ENCODE measurements around the gene CARD14. TPM values are rescaled to one million over a fixed set of nuclear protein-coding genes. Genes with fewer than 3 reads are reported as not detected.

CARD14 gene
- polyA plus RNA-seq, 1 donor (not counting 4 experiments of a cell fraction or from before 2014, with no cell fraction given) = 0.49 TPM

DNA sequence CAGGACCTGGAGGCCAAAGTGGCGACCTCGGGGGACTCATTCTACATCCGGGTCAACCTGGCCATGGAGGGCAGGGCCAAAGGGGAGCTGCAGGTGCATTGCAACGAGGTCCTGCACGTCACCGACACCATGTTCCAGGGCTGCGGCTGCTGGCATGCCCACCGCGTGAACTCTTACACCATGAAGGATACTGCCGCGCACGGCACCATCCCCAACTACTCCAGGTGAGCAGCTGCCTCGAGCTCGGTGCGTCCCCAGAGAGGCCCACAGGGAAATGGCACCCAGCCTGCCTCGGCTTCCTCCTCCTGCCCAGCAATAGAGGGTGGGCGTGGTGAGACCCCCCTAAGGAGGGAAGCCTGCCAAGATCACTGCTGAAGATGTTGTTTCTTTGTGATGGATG lies 32.4 kb downstream of the CARD14 start:
- H3K4me1 ChIP-seq (ENCODE audit: control insufficient read depth, extremely low read depth, insufficient read depth, low read length) = no peaks in the 10 kb centered on the region
- H2AFZ ChIP-seq (ENCODE audit: control insufficient read depth, low read length) = no peak overlapping the region
- H3K4me2 ChIP-seq (ENCODE audit: control insufficient read depth, extremely low read depth, insufficient read depth, low read depth, low read length) = no peak overlapping the region
- no peak overlapping the region for H3K27ac ChIP-seq (ENCODE audit: control insufficient read depth, insufficient read depth, low read length)
- no peaks in the 10 kb centered on the region for H3K27me3 ChIP-seq (ENCODE audit: control insufficient read depth, extremely low read depth, insufficient read depth, low read length)
- H3K79me2 ChIP-seq (ENCODE audit: control insufficient read depth, insufficient read depth, low read length) = no peaks in the 10 kb centered on the region
- TF ChIP-seq, protein P1, sequence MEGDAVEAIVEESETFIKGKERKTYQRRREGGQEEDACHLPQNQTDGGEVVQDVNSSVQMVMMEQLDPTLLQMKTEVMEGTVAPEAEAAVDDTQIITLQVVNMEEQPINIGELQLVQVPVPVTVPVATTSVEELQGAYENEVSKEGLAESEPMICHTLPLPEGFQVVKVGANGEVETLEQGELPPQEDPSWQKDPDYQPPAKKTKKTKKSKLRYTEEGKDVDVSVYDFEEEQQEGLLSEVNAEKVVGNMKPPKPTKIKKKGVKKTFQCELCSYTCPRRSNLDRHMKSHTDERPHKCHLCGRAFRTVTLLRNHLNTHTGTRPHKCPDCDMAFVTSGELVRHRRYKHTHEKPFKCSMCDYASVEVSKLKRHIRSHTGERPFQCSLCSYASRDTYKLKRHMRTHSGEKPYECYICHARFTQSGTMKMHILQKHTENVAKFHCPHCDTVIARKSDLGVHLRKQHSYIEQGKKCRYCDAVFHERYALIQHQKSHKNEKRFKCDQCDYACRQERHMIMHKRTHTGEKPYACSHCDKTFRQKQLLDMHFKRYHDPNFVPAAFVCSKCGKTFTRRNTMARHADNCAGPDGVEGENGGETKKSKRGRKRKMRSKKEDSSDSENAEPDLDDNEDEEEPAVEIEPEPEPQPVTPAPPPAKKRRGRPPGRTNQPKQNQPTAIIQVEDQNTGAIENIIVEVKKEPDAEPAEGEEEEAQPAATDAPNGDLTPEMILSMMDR (optimal IDR thresholded peaks at IDR 0.05 in 1 of 3, IDR thresholded peaks at IDR 0.05 in 1 of 3, conservative IDR thresholded peaks at IDR 0.05 in 1 of 3; ENCODE audit: extremely low read depth in 1 of 3, insufficient read depth in 2 of 3, low read length in 3 of 3) = no peak
- no peaks in the 10 kb centered on the region for H3K9me3 ChIP-seq (ENCODE audit: control insufficient read depth, low read depth, low read length)
- FAIRE-seq = no peak
- H3K4me3 ChIP-seq (ENCODE audit: control insufficient read depth in 2 of 3, extremely low read depth in 1 of 3, insufficient read depth in 2 of 3, low read depth in 1 of 3, low read length in 3 of 3) = no peak overlapping the region
- dilution Hi-C loops (cut with MboI; ENCODE audit: extremely low pct_ligation_motif_present, low sequenced_read_pairs) = no loop called here
- no peak overlapping the region for H3K9ac ChIP-seq (ENCODE audit: control insufficient read depth, extremely low read depth, insufficient read depth, low read length)
- no peaks in the 10 kb centered on the region for H4K20me1 ChIP-seq (ENCODE audit: control insufficient read depth, extremely low read depth, insufficient read depth, low read length)
- no peaks in the 10 kb centered on the region for H3K36me3 ChIP-seq (ENCODE audit: control insufficient read depth in 2 of 2, extremely low read depth in 1 of 2, insufficient read depth in 2 of 2, low read length in 2 of 2)
- no peaks in the 10 kb centered on the region for H3K9me1 ChIP-seq (ENCODE audit: control insufficient read depth, extremely low read depth, insufficient read depth, low read length)
- no peak for DNase-seq (ENCODE audit: low read depth, low spot score)

DNA sequence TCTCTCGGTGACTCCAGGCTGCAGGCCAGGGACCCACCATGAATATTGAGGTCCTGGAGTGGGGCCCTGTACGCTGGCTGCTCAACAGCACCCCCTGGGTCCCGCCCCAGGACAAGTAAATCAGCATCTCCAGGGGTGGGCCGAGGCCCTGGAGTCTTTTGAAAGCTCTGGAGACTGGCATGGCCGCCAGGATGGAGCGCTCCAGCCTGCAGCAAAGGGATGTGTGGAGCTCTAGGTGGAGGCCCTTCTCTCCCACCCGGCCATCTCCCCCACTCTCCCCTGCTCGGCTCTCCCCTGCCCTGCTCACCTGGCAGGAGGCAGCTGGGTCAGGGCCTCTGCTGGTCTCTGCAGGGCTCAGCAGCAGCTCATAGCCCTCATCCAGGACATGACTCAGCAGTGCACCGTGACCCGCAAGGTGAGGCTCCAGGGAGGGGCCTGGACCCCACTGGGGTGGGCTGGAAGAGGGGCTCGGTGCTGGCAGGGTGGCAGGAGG lies 33.7 kb downstream of the CARD14 start:
- H3K79me2 ChIP-seq (ENCODE audit: control insufficient read depth, insufficient read depth, low read length) = no peaks in the 10 kb centered on the region
- no peak overlapping the region for H3K9ac ChIP-seq (ENCODE audit: control insufficient read depth, extremely low read depth, insufficient read depth, low read length)
- no peaks in the 10 kb centered on the region for H3K27me3 ChIP-seq (ENCODE audit: control insufficient read depth, extremely low read depth, insufficient read depth, low read length)
- no peak overlapping the region for H3K4me3 ChIP-seq (ENCODE audit: control insufficient read depth in 2 of 3, extremely low read depth in 1 of 3, insufficient read depth in 2 of 3, low read depth in 1 of 3, low read length in 3 of 3)
- FAIRE-seq (no peak), DNase-seq (ENCODE audit: low read depth, low spot score) (no peak)
- H3K9me3 ChIP-seq (ENCODE audit: control insufficient read depth, low read depth, low read length) = no peaks in the 10 kb centered on the region
- no peak for TF ChIP-seq EZH2 (IDR thresholded peaks at IDR 0.05; ENCODE audit: low read length)
- TF ChIP-seq, protein P1 (optimal IDR thresholded peaks at IDR 0.05 in 1 of 3, IDR thresholded peaks at IDR 0.05 in 1 of 3, conservative IDR thresholded peaks at IDR 0.05 in 1 of 3; ENCODE audit: extremely low read depth in 1 of 3, insufficient read depth in 2 of 3, low read length in 3 of 3) = no peak
- no peaks in the 10 kb centered on the region for H3K36me3 ChIP-seq (ENCODE audit: control insufficient read depth in 2 of 2, extremely low read depth in 1 of 2, insufficient read depth in 2 of 2, low read length in 2 of 2)
- no peak overlapping the region for H3K4me2 ChIP-seq (ENCODE audit: control insufficient read depth, extremely low read depth, insufficient read depth, low read depth, low read length)
- dilution Hi-C loops (cut with MboI; ENCODE audit: extremely low pct_ligation_motif_present, low sequenced_read_pairs) = no loop called here
- H4K20me1 ChIP-seq (ENCODE audit: control insufficient read depth, extremely low read depth, insufficient read depth, low read length) = no peaks in the 10 kb centered on the region
- no peaks in the 10 kb centered on the region for H3K9me1 ChIP-seq (ENCODE audit: control insufficient read depth, extremely low read depth, insufficient read depth, low read length)
- H3K4me1 ChIP-seq (ENCODE audit: control insufficient read depth, extremely low read depth, insufficient read depth, low read length) = no peaks in the 10 kb centered on the region
- H2AFZ ChIP-seq (ENCODE audit: control insufficient read depth, low read length) = no peak overlapping the region
- no peak overlapping the region for H3K27ac ChIP-seq (ENCODE audit: control insufficient read depth, insufficient read depth, low read length)

All from keratinocyte (primary cell).